NB4 (cell line): ENCODE data around the gene RANGRF.

Experiments
- TF ChIP-seq, protein P1 (sequence below): IDR thresholded peaks from one replicate; pipeline ENCODE4 v1.5.1; 2012; ENCODE audit warnings: low read depth, low read length
- TF ChIP-seq, protein P2 (sequence below): IDR thresholded peaks from 2 replicates; pipeline ENCODE4 v1.6.1; 2011; ENCODE audit warnings: low read depth, low read length

DNA sequence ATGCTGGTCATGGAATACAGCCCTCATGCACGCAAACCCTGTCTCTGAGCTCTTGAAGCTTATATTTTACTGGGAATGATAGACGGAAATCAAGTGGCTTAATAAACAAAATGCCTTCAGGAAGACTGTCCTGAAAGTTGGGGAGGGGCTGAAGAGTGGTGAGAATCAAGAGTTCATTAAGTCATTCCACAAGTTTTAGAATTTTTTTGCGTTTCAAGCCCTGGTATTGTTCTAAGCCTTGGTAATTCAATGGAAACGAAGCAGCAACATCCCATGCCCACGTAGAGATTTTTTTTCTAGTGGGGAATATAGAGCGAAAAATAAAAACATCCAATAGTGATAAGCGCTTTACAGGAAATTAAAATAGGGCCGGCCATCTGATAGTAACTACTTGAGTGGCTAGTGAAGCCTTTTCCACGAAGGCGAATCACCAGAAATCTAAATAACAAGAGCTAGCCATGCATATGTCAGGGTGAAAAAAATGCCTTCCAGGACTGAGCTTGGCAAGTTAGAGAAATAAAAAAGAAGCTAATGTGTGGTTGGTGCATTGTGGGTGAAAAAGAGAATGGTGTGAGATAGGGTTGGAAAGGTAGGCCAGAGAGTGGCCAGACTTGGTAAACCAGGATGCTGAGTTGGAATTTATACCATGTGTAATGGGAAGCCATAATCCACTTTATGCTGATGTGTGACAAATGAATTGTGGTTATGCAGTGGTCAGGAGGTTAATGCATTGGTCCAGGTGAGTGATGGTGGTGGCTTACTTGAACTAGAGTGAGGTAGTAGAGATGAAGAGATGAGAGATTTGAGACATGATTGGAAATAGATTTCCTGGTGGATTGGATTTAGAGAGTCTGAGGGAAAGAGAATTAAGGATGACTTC is 38.6 kb upstream of the RANGRF start:
- TF ChIP-seq, protein P1, sequence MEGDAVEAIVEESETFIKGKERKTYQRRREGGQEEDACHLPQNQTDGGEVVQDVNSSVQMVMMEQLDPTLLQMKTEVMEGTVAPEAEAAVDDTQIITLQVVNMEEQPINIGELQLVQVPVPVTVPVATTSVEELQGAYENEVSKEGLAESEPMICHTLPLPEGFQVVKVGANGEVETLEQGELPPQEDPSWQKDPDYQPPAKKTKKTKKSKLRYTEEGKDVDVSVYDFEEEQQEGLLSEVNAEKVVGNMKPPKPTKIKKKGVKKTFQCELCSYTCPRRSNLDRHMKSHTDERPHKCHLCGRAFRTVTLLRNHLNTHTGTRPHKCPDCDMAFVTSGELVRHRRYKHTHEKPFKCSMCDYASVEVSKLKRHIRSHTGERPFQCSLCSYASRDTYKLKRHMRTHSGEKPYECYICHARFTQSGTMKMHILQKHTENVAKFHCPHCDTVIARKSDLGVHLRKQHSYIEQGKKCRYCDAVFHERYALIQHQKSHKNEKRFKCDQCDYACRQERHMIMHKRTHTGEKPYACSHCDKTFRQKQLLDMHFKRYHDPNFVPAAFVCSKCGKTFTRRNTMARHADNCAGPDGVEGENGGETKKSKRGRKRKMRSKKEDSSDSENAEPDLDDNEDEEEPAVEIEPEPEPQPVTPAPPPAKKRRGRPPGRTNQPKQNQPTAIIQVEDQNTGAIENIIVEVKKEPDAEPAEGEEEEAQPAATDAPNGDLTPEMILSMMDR = no peak
- TF ChIP-seq, protein P2, sequence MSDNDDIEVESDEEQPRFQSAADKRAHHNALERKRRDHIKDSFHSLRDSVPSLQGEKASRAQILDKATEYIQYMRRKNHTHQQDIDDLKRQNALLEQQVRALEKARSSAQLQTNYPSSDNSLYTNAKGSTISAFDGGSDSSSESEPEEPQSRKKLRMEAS = no peak
